Measurements from ENCODE around the gene TMEM182. TPM values are rescaled to one million over a fixed set of nuclear protein-coding genes. Genes with fewer than 3 reads are reported as not detected.

The TMEM182 gene
- total RNA-seq, 4 donors from 2014 or later, result 1.1 to 2.5 (median 1.4) TPM

DNA sequence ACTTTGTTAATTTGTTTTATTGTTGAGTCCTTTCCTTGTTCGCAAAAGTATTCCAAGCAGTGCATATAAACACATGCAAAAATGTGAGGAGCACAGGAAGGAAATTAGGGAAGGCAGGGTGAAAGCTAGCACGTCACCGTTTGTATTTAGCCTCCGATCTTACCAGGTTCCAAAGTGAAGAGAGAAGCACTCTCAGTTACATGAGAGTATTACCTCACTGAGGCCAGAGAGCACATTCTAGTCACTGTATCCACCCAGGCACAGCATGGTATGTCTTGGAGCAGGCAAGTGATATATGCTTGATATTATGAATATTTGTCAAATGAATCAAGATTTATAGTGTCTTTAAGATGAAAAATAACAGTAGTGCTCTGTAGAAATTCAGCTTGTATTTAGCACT, 6.5 kb upstream of the TMEM182 start:
- Histone ChIP-seq H3K27ac (no peak overlapping the region), H3K27me3 (no peaks in the 10 kb centered on the region), H3K9me3 (no peaks in the 10 kb centered on the region), H3K36me3 (no peaks in the 10 kb centered on the region), H3K4me1 (no peaks in the 10 kb centered on the region), H3K4me3 (no peak overlapping the region)
- DNase-seq, result no peak
- no peak for TF ChIP-seq POLR2A (IDR thresholded peaks at IDR 0.05)
- TF ChIP-seq CTCF (IDR thresholded peaks at IDR 0.05), result no peak

DNA sequence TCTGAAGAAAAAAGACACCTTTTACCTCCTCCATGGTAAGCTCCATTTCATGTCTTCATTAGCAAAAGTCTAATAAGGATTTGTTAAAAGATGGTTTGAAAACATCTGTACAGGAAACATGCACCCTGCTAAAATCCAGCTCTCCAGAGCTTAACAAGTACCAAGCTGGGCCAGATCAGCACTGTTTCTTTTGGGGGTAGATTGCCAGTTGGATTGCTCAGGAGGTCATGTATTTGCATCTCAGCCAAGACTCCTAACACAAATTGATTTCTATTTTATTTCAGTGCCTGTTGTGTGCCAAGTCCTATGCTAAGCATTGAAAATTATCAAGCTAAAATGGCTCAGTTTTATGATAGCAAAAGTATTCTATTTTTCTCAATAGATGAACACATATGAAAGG, 3.4 kb upstream of the TMEM182 start:
- no peaks in the 10 kb centered on the region for H3K27me3 ChIP-seq
- no peaks in the 10 kb centered on the region for H3K4me1 ChIP-seq
- DNase-seq, result no peak
- H3K9me3 ChIP-seq, result no peaks in the 10 kb centered on the region
- H3K36me3 ChIP-seq, result no peaks in the 10 kb centered on the region
- no peak for TF ChIP-seq CTCF (IDR thresholded peaks at IDR 0.05)
- TF ChIP-seq POLR2A (IDR thresholded peaks at IDR 0.05), result no peak
- no peak overlapping the region for H3K27ac ChIP-seq
- H3K4me3 ChIP-seq, result no peak overlapping the region

- no peaks in the 10 kb centered on the region for H3K9me3 ChIP-seq
- no peaks in the 10 kb centered on the region for H3K4me1 ChIP-seq
- DNase-seq, result no peak
- TF ChIP-seq CTCF (IDR thresholded peaks at IDR 0.05) (no peak), POLR2A (IDR thresholded peaks at IDR 0.05) (no peak)
- no peak overlapping the region for H3K4me3 ChIP-seq
- no peaks in the 10 kb centered on the region for H3K36me3 ChIP-seq
- no peaks in the 10 kb centered on the region for H3K27me3 ChIP-seq
- H3K27ac ChIP-seq, result no peak overlapping the region
Observed at GRCh38 chr2:102764083-102764482, 2.3 kb downstream of the TMEM182 start.

GRCh38 chr2:102765061-102765460, 3.2 kb downstream of the TMEM182 start:
- H3K4me1 ChIP-seq, result no peaks in the 10 kb centered on the region
- TF ChIP-seq CTCF (IDR thresholded peaks at IDR 0.05) (no peak), POLR2A (IDR thresholded peaks at IDR 0.05) (no peak)
- H3K27ac ChIP-seq, result no peak overlapping the region
- no peak overlapping the region for H3K4me3 ChIP-seq
- H3K9me3 ChIP-seq, result no peaks in the 10 kb centered on the region
- no peak for DNase-seq
- no peaks in the 10 kb centered on the region for H3K36me3 ChIP-seq
- no peaks in the 10 kb centered on the region for H3K27me3 ChIP-seq

- Histone ChIP-seq H3K4me3 (no peak overlapping the region), H3K9me3 (no peaks in the 10 kb centered on the region), H3K27me3 (no peaks in the 10 kb centered on the region), H3K36me3 (no peaks in the 10 kb centered on the region), H3K27ac (no peak overlapping the region), H3K4me1 (no peaks in the 10 kb centered on the region)
- TF ChIP-seq POLR2A (IDR thresholded peaks at IDR 0.05), result no peak
- no peak for TF ChIP-seq CTCF (IDR thresholded peaks at IDR 0.05)
- no peak for DNase-seq
Observed at GRCh38 chr2:102768253-102768652, 6.4 kb downstream of the TMEM182 start.

DNA sequence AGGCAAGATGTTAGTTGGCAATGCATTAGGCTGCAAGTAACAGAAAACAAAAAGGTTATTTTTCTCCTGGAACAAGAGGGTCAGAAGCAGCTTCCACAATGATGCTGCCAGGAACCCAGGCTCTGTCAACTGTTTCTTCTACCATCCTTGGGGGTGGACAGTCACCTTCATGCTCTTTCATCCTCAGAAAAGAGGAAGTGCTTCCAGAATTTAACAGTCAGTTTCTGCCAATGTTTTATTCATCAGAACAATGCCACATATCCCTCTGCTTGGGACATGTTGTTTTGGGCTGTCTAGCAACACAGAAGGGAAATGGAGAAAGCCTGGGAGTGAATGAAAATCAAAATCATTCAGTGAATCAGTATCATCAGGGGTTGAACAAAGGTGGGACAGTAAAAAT, 7.1 kb downstream of the TMEM182 start:
- Histone ChIP-seq H3K27me3 (no peaks in the 10 kb centered on the region), H3K27ac (no peak overlapping the region), H3K4me1 (no peaks in the 10 kb centered on the region), H3K36me3 (no peaks in the 10 kb centered on the region), H3K4me3 (no peak overlapping the region), H3K9me3 (no peaks in the 10 kb centered on the region)
- no peak for DNase-seq
- no peak for TF ChIP-seq CTCF (IDR thresholded peaks at IDR 0.05)

All from Peyer's patch (tissue), 4 donors.